HG02571 (cell line): ENCODE results near the gene FAF2.
"Not testable (repeated sequence)": the region's sequence is repeated elsewhere in the genome, so short reads cannot be mapped to it uniquely, and the experiment has no call there.

Experiments
- ATAC-seq: cut with Tn5 transposase; IDR thresholded peaks from one replicate; pipeline ENCODE4 v1.9.1; 2021; ENCODE audit warnings: mild to moderate bottlenecking, moderate library complexity; ENCODE audit not compliant: unreplicated experiment

FAF2 gene, protein sequence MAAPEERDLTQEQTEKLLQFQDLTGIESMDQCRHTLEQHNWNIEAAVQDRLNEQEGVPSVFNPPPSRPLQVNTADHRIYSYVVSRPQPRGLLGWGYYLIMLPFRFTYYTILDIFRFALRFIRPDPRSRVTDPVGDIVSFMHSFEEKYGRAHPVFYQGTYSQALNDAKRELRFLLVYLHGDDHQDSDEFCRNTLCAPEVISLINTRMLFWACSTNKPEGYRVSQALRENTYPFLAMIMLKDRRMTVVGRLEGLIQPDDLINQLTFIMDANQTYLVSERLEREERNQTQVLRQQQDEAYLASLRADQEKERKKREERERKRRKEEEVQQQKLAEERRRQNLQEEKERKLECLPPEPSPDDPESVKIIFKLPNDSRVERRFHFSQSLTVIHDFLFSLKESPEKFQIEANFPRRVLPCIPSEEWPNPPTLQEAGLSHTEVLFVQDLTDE

GRCh38 chr5:176447978-176448608, at the start of gene FAF2:
FAF2 (plus strand) TSS chr5:176448385; CDS start chr5:176448408, 23 bp downstream.
- peak; percentile 90 for ATAC-seq

DNA sequence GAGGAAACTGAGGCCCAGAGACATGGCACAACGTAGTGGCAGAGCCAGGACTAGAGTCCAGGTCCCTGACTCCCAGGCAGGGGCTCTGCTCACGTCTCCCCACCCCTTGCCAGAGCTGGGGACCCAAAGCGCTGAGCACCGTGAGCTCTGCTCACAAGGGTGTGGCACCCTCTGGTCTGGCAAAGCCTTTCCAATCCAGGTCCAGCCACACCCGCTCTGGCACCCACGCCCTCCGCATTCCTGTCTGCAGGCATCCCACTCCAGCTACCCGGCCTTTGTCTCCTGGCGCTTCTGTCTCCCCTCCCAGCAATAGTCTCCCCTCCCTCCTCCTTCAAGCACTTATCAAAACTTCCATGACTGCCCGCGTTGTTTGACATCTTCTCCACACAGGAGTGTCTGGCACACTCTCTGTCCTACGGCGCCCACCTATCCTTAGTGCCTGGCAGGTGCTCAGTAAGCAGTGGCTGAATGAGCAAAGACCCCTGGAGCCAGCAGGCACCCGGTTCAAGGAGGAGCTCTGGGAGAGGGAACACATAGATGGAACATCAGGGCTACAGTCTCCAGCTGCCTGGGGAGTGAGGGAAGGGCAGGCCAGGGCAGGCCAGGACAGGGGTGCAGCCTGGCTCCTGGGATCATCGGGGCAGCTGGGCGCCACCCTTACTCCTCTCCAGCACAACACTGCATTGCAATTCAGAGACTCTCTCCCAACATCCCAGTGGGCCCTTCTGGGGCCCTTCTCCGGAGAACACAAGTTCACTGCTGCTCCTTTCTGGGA, 47.6 kb upstream of the FAF2 start:
- no peak for ATAC-seq

DNA sequence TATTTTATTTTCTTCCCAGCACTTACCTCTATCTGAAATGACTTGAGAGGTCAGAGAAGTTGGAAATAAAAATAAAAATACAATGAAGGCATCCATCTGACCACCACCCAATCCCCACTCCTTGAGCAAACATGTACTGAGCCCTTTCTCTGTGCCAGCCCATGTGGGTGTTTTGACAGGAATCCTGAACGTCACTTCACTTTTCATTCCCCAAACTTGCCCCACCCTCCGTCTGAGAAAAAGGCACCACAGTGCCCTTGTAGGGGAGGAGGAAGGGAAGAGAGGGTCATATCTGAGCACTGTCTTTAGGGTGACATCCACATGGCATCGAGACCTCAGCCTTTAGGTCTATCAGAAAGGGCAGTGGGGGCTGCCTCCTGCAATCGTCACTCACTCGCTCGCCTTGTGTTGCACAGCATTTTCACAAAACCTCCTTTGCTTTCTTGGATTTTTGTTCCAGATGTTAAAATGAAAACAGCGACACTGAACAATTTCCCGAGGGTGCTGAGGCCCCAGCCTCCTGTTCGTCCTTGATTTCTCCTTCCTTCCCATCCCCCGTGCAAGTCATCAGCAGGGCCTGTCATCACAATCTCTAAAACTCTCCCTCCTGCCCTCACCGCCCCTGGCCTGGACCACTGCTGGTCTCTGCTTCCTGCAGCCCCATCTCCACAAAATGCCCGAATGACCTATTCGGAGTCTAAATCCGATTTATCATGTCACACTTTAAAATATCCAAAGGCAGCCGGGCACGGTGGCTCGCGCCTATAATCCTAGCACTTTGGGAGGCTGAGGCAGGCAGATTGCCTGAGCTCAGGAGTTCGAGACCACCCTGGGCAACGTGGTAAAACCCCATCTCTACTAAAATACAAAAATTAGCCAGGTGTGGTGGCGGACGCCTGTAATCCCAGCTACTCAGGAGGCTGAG, 46.6 kb upstream of the FAF2 start:
- no peak for ATAC-seq

DNA sequence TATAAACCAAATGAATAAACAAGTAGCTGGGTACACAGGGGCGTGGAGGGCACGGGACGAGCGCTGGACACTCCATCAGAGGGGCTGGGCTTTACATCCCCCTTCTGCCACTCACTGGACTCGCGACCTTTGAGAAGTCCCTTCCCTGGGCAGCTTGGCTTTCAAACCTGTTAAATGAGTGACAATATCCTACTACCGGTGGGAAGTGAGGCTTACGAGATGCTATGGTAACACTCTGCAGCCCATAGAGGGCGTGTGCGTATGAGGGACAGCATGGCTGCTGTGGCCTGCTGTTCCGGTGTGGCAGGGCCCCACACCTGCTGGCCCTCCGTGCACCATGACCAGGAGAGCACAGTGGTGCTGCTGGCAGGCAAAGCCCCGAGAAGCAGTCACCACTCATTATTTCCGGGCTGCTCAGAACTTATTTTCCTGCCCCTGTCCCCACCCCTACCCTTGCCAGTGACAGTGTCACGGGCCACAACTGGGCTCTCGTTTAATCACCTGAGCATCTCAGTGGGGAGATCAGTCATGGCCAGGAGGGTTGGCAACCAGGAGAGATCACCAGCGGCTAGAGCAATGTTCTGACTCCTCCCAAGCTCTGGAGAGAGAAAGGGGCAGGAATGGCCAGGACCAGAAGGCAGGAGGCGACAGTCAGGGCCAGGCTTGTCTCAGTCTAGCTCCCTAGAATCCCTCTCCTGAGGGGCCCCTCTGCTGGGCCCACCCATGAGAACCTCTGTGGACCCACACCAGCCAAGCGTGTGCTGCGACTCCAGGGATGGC, 42.3 kb upstream of the FAF2 start:
- no peak for ATAC-seq

DNA sequence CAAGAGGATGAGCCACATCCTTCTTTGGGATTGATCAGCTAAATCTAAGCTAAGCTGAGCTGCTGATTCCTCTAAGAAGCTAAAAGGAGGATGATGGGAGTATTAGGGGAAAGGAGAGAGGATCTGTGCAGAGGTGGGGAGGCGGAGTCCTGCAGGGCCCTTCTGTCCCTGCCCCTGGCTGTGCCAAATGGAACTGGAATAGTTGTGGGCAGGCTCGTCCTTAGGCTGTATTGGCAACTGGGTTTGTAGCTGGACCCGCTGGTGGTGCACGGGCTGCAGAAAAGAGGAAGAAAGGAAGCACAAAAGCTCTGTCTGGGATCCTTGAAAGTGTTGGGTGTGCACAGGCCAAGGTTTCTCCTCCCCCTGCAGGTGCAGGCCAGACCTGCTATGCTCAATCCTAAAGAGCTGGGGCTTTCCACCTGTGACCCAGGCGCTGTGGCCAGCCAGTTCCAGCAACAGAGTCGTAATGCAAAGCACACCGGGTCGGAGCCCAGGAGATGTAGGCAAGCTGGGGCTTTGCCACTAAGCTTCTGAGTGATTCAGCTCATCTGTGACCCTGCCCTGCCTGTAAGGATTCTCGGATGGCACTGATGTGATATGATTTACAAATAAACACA, 41.6 kb upstream of the FAF2 start:
- no peak for ATAC-seq

- ATAC-seq, result no peak
Measured at GRCh38 chr5:176407456-176408251, 40.5 kb upstream of the FAF2 start.

DNA sequence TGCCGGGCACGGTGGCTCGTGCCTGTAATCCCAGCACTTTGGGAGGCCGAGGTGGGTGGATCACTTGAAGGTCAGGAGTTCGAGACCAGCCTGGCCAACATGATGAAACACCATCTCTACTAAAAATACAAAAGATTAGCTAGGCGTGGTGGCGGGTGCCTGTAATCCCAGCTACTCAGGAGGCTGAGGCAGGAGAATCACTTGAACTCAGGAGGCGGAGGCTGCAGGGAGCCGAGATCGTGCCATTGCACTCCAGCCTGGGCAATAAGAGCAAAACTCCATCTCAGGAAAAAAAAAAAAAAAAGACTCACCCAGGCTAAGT, 40.0 kb upstream of the FAF2 start:
- not testable (repeated sequence) for ATAC-seq

DNA sequence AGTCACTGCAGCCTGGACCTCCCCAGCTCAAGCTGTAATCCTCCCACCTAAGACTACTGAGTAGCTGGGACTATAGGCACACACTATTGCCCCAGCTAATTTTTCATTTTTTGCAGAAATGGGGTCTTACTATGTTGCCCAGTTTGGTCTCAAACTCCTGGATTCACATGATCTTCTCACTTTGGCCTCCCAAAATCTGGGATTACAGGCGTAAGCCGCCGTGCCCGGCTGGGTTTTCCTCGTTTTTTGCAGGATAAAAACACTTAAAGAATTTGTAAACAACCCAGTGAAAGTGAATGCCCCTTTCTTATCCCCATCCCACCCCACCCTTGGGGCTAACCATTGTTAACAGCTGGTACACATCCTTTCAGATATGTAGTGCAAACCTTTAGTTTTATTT, 39.6 kb upstream of the FAF2 start:
- ATAC-seq, result no peak

DNA sequence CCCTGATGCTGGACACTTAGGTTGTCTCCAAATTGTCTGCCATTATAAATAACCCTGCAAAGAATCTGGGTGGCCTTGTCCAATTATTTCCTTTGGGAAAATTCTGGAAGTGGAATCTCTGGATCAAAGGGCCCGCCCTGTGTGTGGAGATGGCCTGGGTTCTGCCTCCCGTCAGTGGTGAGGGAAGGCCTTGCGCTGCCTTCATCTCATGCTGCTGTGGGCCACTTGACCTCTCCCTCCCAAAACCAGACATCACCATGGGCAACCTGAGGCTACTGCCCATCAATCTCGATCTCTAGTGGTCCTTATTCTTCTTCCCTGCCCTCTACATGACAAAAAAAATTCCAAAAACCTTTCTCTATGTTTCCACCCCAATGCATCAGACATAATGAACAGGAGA, 38.4 kb upstream of the FAF2 start:
- no peak for ATAC-seq

- no peak for ATAC-seq
Measured at GRCh38 chr5:176410486-176411180, 37.6 kb upstream of the FAF2 start.

DNA sequence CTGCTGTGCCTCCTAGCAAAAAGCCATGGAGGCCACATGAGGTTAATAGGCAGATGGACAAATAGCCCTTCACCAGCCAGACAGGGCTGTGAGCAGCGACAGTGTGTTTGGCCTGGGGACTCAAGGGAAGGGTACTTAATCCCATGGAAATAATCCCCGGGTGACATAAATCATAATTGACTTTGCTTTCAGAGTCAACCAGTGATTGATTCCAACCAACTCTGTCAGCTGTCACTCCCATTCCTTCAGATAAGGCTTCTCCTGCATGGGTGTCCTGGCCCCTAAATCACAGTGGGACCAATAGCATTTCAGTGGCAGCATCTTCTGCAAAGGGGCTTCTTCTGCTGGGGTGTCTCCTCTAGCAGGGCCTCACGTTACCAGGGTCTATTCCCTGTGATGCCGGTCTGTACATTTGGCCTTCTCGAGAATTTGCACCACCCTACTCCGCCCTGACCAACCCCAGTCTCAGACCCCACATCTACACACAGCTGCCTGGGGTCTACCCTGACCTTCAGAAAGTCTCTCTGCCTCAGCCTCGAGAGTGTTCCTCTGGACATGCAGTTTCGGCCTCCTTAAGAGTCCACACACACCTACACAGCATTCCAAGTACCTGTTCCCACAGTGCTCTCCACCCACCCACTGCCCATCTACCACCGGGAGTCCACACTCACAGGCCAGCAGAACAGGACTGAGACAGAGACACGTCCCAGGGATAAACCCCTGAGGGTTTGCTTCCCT, 35.5 kb upstream of the FAF2 start:
- ATAC-seq, result no peak

- no peak for ATAC-seq
Measured at GRCh38 chr5:176413255-176413565, 35.0 kb upstream of the FAF2 start.

GRCh38 chr5:176413709-176414191, 34.4 kb upstream of the FAF2 start:
- no peak for ATAC-seq

DNA sequence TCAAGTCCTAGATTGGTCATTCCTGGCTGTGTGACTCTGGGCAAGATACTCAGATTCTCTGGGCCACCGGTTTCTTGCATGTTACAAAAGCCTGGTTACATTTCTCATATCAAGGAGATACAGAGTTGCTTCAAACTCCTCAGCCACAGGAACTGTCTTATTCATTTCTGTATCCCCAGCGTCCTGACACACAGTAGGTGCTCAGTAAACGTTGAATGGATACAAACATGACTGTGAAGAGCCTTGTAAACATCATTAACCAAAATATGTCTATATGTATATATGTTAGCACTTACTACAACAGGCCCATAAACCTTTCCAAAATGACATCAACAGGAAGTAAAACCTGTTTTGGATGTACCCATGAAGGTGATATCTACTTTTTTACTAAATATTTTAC, 33.5 kb upstream of the FAF2 start:
- no peak for ATAC-seq

DNA sequence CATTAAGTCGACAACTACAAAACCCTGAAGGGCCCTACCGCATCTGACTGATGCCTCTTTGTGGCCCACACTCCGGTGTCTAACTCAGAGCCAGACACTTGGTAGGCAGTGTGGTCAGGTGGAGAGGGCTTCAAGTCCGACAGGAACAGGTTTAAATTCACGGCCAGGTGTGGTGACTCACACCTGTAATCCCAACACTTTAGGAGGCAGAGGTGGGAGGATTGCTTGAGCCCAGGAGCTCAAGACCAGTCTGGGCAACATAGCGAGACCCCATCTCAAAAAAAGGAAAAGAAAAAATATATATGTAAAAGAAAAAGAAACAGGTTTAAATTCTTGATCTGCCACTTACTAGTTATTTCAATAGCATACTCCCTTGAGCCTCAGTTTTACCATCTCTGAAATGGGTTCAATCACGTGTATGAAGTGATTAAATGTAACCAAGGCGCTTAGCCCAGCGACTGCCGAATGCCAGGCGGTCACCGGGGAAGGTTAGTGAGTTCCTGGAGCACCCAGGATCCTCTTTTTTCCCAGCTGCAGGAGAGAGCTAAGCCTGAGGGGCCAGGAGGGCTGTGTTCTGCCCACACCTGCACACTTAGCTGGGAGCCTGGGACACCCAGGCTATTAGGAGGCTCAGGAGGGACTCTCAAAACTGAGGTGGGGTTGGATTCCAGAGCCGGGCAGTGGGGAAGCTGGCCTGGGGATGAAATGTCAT, 32.8 kb upstream of the FAF2 start:
- no peak for ATAC-seq

GRCh38 chr5:176415952-176416924, 31.9 kb upstream of the FAF2 start, which contains the start of gene CLTB:
CLTB (minus strand) TSS chr5:176416539; CDS start chr5:176416363, 176 bp downstream.
- peak; percentile 87 for ATAC-seq
